GM19025 (cell line): ENCODE data around the gene ELK1.

Experiments
- ATAC-seq: cut with Tn5 transposase; IDR thresholded peaks from one replicate; pipeline ENCODE4 v1.9.1; 2021; ENCODE audit warnings: mild to moderate bottlenecking, low read depth, moderate library complexity; ENCODE audit not compliant: unreplicated experiment

ELK1 gene

GRCh38 chrX:47648376-47648775 lies 2.0 kb downstream of the ELK1 start:
- ATAC-seq: no peak

DNA sequence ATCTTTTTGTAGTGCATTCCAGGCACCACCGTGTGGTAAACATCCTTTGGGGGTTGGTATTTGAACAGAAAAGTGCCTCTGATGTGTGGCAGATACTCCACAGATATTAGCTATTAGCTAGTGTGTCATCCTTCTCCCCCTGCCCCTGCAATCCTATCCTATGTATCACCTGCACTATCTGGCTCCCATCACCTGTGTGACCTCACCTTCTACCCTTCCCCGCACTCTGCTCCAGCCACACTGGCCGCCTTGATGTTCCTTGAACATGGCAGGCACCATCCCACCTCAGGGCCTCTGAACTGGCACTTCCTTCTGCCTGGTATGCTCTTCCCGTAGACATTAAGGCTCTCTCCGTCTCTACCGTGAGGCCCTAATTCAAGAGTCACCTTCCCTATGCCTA lies 3.7 kb downstream of the ELK1 start:
- ATAC-seq: no peak

DNA sequence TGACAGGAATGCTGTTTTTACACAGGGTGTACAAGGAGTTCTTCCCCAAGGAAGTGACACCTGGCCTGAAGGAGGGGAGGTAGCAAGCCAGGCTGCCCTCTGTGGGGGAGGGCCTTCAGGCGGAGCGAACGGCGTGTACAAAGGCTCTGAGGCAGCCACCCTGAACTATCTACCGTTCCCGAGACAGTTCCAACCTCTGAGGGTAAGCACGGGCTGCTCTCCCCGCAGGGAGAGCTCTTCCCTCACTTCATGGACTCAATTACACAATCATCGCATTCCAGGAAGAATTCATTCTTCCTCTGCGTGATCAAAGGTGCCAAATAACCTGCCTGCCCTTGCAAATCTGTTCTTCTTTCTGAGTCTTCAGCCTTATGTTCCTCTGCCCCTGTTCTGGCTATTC lies 4.8 kb downstream of the ELK1 start:
- no peak for ATAC-seq

- no peak for ATAC-seq
These were observed 5.7 kb downstream of the ELK1 start for GRCh38 chrX:47644557-47645091.

GRCh38 chrX:47643926-47644325 lies 6.4 kb downstream of the ELK1 start:
- no peak for ATAC-seq

GRCh38 chrX:47638816-47639215 lies 11.5 kb downstream of the ELK1 start:
- ATAC-seq: no peak

DNA sequence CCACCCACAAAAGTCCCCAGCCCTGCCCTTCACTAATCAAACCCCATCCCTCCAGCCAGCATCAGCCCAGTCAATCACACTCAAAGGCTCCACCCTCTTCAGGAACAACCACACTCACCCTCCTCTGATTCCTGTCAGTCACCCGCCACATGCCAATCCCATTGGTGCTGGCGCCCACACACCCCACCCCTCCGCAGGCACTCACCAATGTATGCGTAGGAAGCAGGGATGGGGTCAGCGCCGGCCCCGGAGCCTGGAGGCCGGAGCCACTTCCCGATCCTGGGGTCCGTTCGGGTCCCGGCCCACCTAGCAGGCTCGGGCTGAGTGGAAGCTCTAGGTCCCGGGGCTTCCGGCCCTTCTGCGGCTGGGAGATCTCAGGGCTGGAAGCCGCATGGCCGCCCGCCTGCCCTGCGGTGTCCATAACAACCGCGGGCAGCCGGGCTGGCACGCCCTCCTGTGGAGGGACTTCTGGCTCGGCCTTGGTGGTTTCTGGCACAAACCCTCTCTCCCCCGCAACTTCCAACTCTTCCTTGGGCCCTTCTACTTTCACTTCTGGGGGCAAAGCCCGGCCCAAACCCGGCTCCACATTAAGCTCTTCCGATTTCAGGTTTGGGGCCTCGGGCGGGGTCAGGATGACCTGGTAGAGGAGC lies 12.7 kb downstream of the ELK1 start:
- no peak for ATAC-seq

DNA sequence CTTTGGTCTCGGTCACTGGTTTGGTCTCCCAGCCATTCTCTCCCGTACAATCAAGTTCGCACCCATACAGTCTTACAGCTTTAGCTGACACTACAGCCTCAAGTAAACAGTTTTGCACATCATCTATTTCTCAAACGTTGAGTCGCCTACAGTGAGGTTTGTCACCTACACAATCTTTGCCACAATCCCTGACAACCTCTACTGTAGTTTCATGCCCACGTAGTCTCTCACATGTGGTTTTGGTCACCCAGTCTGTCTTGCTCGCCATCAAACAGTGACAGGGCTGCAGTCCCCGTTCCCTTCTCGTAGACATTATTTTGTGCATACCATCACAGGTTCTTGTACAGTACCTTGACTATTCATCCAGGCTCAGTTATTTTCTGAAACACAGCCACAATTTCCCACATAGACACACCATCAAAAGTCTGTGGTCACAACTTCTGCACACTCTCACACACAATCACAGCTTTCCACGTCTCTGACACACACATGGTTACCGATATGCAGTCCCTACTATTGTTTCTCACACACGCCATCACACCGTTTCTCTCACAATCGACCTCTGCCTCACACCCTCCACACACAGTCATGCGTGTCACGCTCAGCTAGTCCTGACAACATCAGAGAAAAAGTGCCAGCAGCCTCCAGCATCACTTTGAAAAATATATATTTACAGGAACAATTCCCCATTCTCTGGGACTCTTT lies 15.3 kb downstream of the ELK1 start:
- ATAC-seq: no peak

- ATAC-seq: no peak
These were observed 16.4 kb downstream of the ELK1 start for GRCh38 chrX:47633689-47634590.

GRCh38 chrX:47632666-47633065 lies 17.7 kb downstream of the ELK1 start:
- no peak for ATAC-seq

- no peak for ATAC-seq
These were observed 18.7 kb downstream of the ELK1 start for GRCh38 chrX:47631676-47632075.

DNA sequence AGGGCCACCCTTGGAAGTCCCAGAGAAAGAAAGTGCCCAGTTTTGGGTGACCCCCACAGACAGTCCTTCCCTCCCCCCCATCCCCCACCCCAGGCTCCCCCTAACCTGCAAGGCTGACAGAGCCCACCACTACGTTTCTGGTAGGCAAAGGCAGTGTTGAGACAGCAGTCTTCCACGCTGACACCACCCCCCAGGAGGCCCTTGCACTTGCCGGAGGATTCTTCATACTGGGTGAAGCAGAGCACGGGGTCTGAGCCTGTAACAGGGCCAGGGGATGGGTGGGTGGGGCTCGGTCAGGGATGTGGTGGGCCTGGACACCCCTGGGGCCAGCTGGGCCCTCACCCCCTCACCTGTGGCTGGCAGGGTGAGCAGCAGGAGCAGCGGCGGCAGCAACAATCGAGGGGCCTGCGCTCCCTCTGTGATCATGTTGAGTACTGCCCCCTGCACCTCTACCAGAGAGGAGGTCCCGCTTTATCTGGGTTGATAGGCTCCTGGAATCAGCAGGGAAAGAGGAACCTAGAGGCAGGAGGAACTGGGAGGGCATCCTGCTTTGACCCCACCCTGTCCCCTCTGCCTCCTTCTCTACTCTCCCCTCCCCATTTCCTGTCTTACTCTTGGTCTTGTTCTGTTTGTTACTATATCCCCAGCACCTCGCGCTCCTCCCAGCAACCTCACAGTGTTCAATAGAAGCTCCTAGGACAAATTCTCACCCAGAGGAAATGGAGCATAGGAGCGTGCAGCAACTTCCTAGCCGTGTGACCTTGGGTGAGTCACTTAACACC lies 20.8 kb downstream of the ELK1 start, which contains the start of gene CFP:
CFP (minus strand) TSS at position 512 of the 782 bp plus-strand sequence; CDS start at position 426, 86 bp downstream.
- ATAC-seq: no peak

- peak; percentile 39 for ATAC-seq
These were observed 21.4 kb downstream of the ELK1 start for GRCh38 chrX:47628982-47629381.

DNA sequence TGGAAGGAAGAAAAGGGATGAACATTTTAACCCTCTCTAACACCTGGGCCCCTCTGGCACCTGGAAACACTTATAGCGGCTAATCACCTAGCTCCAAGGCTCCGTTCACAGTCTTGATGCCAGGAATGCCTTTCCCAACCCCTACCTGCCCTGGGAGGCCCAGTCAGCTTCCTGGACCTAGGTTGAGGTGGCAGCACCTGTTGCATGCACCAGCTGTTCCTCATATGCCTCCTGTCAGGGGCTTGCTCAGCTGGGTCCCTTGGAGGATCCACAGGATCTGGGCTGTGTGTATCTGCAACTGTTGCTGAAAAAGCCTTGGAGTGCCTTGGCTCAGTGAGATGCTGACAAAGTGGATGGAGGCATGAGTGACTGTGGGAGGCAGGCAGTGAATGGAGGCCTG lies 25.0 kb downstream of the ELK1 start:
- no peak for ATAC-seq

DNA sequence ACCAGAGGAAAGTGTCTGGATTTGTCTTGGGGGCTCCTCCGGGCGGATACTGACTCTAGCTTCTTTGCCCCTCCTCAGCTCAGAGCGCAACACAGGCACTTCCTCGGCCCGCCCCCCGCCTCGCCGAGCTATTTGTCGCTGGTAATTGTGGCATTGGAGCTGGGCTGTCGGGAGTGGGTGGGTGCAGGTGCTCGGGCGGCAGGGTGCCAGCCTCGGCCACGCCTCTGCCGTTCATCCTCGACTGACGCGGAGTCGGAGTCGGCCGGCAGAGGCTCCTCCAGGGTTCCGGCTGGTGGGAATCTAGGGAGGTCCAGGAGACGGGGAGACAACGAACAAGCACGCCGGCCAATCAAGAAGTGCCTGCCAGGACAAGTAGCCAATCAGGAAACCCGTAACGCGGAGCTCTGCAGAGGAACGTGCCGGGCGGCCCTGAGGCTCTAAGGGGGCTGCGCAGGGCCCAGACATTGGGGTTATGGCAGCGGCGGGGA lies 26.8 kb downstream of the ELK1 start:
- no peak for ATAC-seq

- no peak for ATAC-seq
These were observed 28.5 kb downstream of the ELK1 start for GRCh38 chrX:47621851-47622250.

- ATAC-seq: no peak
These were observed 30.1 kb downstream of the ELK1 start for GRCh38 chrX:47620303-47620685.

DNA sequence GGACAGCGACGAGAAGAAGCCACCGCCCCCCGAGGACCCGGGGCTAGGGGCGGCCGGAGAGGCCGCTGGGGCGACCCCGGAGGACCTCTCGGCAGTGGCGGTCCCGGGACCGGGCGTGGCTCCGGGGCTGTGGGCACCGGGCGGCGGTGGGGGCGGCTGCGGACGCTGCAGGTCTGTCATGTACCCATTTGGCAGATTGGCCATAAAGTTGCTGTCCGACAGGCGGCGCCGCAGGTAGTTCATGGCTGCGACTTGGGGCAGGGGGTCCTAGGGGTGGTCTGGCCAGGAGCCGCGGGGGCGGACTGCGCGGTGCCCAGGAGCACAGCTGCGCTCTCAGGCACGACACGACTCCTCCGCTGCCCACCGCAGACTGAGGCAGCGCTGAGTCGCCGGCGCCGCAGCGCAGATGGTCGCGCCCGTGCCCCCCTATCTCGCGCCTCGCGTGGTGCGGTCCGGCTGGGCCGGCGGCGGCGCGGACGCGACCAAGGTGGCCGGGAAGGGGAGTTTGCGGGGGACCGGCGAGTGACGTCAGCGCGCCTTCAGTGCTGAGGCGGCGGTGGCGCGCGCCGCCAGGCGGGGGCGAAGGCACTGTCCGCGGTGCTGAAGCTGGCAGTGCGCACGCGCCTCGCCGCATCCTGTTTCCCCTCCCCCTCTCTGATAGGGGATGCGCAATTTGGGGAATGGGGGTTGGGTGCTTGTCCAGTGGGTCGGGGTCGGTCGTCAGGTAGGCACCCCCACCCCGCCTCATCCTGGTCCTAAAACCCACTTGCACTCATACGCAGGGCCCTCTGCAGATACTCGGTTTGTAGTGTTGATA lies 30.7 kb downstream of the ELK1 start, which contains the start of gene SYN1:
SYN1 (minus strand) TSS at position 372 of the 817 bp plus-strand sequence; CDS start at position 243, 129 bp downstream.
- ATAC-seq: peak; percentile 81

GRCh38 chrX:47618923-47619485 lies 31.4 kb downstream of the ELK1 start:
- no peak for ATAC-seq
